GM18498 (cell line): ENCODE data around the gene RTKN.
A peak's percentile ranks its signal among the peaks of the same experiment; 100 is the strongest.
"Not testable (repeated sequence)": the region's sequence is repeated elsewhere in the genome, so short reads cannot be mapped to it uniquely, and the experiment has no call there.

ENCODE experiments used
- ATAC-seq: cut with Tn5 transposase; IDR thresholded peaks from one replicate; pipeline ENCODE4 v1.9.1; 2021; ENCODE audit warnings: mild to moderate bottlenecking, moderate library complexity; ENCODE audit not compliant: unreplicated experiment

Gene RTKN

DNA sequence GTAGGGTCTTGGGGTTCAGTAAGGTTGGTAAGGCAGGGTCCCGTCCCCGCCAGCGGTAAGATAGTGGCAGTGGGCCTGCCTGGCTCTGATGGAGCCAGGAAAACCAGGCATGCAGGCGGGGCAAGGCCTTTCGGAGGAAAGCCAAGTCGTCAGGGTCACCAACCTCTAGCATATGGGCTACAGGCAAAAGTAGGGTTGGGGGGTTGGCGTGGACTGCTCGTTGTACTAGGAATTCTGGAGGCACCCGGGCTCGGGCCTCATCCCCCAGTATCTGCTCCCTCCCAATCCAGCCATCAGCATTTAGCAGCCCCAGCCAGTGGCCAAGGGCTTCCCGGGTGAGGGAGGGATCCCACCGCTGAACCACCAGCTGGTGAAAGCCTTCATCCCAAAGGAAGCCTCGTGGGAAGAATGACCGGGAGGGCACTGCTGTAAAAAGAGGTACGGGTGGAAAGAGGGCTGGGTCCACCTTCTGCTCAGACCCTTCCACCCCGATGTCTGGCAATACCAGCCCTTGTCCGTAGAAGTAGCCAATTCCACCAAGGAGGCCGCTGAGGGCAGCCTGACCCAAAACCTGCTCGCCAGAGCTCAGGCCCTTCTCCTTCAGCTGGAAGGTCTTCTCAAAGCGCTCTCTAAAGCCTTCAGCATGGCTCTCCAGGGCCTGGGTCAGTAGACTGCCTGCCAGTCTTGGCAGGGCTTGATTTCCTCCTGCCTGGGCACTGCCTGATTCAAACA is 20.5 kb upstream of the RTKN start:
- ATAC-seq = no peak

DNA sequence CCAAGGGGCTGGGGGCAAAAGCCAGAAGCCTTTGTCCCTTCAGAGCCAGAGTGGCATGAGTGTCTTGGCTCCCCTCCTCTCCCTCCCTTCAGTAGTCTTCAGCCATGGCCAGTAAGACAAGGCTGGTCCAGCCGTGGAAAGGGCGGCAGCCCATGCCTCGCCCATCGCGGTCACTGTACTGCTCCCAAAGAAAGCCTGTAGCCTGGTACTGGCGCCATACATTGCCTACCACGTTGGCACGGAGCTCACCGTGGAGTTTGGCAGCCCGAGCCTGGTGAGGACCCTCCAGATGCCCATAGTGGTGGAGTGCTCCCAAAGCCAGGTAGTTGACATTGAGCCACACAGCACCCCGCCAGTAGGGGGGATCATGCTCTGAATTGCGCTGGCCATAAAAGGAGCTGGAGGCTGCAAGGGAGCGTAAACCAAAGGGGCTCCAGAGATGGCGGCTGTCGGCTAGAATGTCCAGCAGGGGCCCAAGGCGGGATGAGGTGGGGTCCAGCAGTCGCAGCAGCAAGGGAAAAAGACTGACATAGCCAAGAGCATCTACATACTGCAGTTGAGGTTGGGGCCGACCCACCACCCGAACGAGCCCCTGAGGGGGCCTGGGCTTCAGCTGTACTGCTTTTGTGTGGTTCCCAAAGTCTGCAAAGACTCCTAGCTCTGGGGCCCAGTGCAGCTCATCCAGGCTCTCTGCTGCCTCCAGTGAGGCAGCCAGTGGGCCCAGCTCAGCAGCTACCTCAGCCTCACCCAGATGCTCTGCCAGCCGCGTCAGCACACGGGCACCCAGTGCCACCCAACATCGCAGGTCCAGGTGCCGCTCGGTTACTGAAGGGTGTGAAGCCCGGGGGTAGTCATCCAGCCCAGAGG is 19.7 kb upstream of the RTKN start:
- no peak for ATAC-seq

GRCh38 chr2:74460187-74460586 is 18.4 kb upstream of the RTKN start:
- not testable (repeated sequence) for ATAC-seq

GRCh38 chr2:74459503-74460118 is 17.9 kb upstream of the RTKN start:
- not testable (repeated sequence) for ATAC-seq

DNA sequence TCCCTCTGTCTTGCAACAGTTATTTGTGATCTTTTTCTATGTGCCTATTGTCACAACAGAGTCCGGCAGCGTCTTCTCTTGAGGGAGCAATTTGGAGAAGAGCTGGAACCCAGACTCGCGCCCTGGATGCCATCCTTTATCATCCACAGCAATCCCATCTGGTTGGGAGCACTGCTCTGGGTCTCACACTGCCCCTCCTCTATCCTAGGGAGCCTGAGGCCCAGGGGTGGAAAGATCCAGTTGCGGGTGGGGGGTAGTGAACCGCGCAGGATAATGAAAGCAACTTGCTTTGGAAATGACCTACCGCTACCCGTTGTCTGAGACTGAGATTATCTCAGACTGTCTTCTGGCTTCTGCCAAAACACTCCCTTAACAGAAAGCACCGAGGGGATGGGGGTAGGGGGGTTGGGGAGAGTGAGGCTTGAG is 17.2 kb upstream of the RTKN start:
- no peak for ATAC-seq

- peak; percentile 82 for ATAC-seq
Measured at GRCh38 chr2:74458132-74458937, 16.6 kb upstream of the RTKN start, which contains the start of gene WBP1. Gene WBP1, plus strand, starts transcription at chr2:74458438. Its CDS starts 165 bp downstream, at chr2:74458603.

- ATAC-seq = peak; percentile 40
Measured at GRCh38 chr2:74457549-74458131, 15.9 kb upstream of the RTKN start.

GRCh38 chr2:74457129-74457548 is 15.4 kb upstream of the RTKN start:
- no peak for ATAC-seq

DNA sequence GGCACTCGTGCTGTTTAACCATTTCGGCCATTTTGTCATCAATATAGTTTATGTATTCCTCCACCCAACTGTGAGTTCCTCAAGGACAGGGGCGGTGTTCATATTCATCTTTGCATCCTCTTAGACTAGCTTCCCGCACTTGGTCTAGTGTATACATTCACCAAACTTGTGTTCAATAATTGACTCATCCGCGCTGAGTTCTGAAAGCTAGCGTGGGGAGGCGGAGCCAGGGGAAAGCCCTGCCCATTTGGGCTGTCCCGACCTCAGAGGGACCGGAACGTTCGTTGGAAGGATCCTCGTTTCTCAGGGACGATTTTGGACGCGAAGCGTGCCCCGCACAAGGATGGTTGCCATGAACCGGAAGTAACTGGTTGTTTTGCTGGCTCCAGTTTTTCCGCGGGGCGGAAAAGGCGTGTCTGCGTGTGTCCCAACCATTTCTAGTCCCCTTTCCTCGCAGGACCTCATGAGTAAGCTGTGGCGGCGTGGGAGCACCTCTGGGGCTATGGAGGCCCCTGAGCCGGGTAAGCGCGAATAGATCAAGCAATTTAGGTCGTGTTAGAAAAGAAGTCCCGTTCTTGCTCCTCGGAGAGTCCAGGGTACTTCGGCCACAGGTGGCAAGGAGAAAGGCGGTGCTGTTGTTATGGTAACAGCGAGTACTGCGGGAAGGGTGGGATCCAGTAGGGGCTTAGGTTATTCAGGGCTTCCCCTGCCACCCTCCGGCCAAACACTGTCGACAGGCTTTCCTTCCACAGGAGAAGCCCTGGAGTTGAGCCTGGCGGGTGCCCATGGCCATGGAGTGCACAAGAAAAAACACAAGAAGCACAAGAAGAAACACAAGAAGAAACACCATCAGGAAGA is 13.1 kb upstream of the RTKN start, which contains the start of gene INO80B:
Gene INO80B, plus strand, starts transcription at position 434 of the 858 bp plus-strand sequence. Its CDS starts 30 bp downstream, at position 464.
- peak; percentile 43 for ATAC-seq

GRCh38 chr2:74450570-74451190 is 8.9 kb upstream of the RTKN start:
- ATAC-seq = no peak

DNA sequence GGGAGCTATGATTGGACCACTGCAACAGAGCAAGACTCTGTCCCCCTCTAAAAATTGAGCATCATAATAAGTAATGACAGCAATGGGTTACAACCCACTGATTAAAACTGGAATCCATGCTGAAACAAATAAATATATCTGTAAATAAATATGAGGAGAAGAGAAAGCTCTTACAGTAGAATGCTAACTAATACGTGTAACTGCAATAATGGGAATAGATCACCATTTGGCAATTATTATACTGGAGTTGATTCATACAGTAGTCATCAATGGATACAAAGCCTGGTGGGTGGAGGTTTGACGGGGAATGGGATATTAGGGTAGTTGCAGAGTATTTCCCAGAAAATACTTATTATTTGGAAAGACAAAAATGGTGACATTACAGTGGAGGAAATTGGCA is 7.0 kb upstream of the RTKN start:
- no peak for ATAC-seq

- ATAC-seq = no peak
Measured at GRCh38 chr2:74447230-74447999, 5.7 kb upstream of the RTKN start.

GRCh38 chr2:74444498-74445318 is 3.0 kb upstream of the RTKN start:
- no peak for ATAC-seq

- ATAC-seq = not testable (repeated sequence)
Measured at GRCh38 chr2:74442483-74443297, 953 bp upstream of the RTKN start.

- ATAC-seq = no peak
Measured at GRCh38 chr2:74441170-74441689, 507 bp downstream of the RTKN start.
